GM21825 (cell line): ENCODE results near the gene TNIK.

ENCODE experiments used
- ATAC-seq: cut with Tn5 transposase; IDR thresholded peaks from one replicate; pipeline ENCODE4 v1.9.1; 2021; ENCODE audit warnings: mild to moderate bottlenecking, moderate library complexity; ENCODE audit not compliant: unreplicated experiment

Gene TNIK

GRCh38 chr3:171201825-171202224 lies 258.4 kb downstream of the TNIK start:
- ATAC-seq = no peak

GRCh38 chr3:171200750-171201088 lies 259.5 kb downstream of the TNIK start:
- ATAC-seq = no peak

- no peak for ATAC-seq
Measured at GRCh38 chr3:171200052-171200749, 260.0 kb downstream of the TNIK start.

- ATAC-seq = no peak
Measured at GRCh38 chr3:171199473-171199829, 260.8 kb downstream of the TNIK start.

- no peak for ATAC-seq
Measured at GRCh38 chr3:171198781-171199472, 261.3 kb downstream of the TNIK start.

GRCh38 chr3:171195686-171196085 lies 264.5 kb downstream of the TNIK start:
- ATAC-seq = no peak

GRCh38 chr3:171194965-171195364 lies 265.2 kb downstream of the TNIK start:
- ATAC-seq = no peak

- no peak for ATAC-seq
Measured at GRCh38 chr3:171193693-171194092, 266.5 kb downstream of the TNIK start.

- no peak for ATAC-seq
Measured at GRCh38 chr3:171192176-171192854, 267.9 kb downstream of the TNIK start.

GRCh38 chr3:171190668-171191067 lies 269.5 kb downstream of the TNIK start:
- ATAC-seq = no peak

GRCh38 chr3:171189394-171190080 lies 270.7 kb downstream of the TNIK start:
- ATAC-seq = no peak

GRCh38 chr3:171187706-171188290 lies 272.4 kb downstream of the TNIK start:
- peak; percentile 36 for ATAC-seq

GRCh38 chr3:171186817-171187500 lies 273.2 kb downstream of the TNIK start:
- no peak for ATAC-seq

GRCh38 chr3:171186383-171186782 lies 273.8 kb downstream of the TNIK start:
- ATAC-seq = no peak

- ATAC-seq = no peak
Measured at GRCh38 chr3:171185959-171186358, 274.2 kb downstream of the TNIK start.

- peak; percentile 64 for ATAC-seq
Measured at GRCh38 chr3:171184372-171184771, 275.8 kb downstream of the TNIK start.

- no peak for ATAC-seq
Measured at GRCh38 chr3:171183042-171183441, 277.2 kb downstream of the TNIK start.

- no peak for ATAC-seq
Measured at GRCh38 chr3:171181907-171182690, 278.1 kb downstream of the TNIK start.

GRCh38 chr3:171178714-171179113 lies 281.5 kb downstream of the TNIK start:
- ATAC-seq = no peak

GRCh38 chr3:171177553-171177952 lies 282.7 kb downstream of the TNIK start:
- no peak for ATAC-seq
